Measurements from ENCODE around the gene PKLR. TPM values are rescaled to one million over a fixed set of nuclear protein-coding genes. Genes with fewer than 3 reads are reported as not detected.

Gene PKLR
- total and polyA plus RNA-seq, 2 of the 4 experiments (the other 2 are of a cell fraction): 0.03 TPM; not detected in 1

DNA sequence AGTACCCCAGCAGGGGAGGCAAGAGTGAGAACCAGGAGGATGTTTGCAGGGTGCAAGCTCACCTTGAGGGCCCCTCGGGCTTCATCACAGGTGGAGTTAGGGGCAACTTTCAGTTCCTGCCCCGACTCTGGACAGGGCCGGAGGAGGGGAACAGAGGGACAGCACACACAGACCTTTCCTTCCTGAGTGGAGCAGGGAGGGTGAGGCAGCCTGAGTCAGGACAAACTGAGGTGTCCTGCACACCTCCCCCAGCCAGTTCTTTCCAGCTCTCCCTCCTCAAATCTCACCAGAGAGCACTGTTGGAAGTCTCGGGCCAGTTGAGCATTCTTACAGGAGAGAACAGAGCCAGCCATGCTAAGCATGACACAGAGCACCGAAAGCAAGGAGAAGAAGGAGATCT is 47.4 kb downstream of the PKLR start:
- no peaks in the 10 kb centered on the region for H3K27me3 ChIP-seq (ENCODE audit: control insufficient read depth, insufficient read depth, low read length)
- H3K9me3 ChIP-seq (ENCODE audit: control insufficient read depth, insufficient read depth, low read length): no peaks in the 10 kb centered on the region
- H3K4me1 ChIP-seq (ENCODE audit: control insufficient read depth, insufficient read depth, low read length): peaks cover 17% of the 10 kb centered on the region
- H3K4ac ChIP-seq (ENCODE audit: low read depth, low read length): peak overlapping the region; percentile 92
- peaks cover 15% of the 10 kb centered on the region for H3K36me3 ChIP-seq (ENCODE audit: control insufficient read depth, insufficient read depth, low read length)
- DNase-seq: peak; percentile 21
- peak overlapping the region; percentile 97 for H2AK5ac ChIP-seq (ENCODE audit: low read depth, low read length)
- in situ Hi-C loops (cut with MboI; ENCODE audit: low sequenced_read_pairs): no loop called here
- ATAC-seq (ENCODE audit: low read depth): no peak
- 100% methylated on average over 1 of the region's 5 CpGs; no CpG with 5 or more reads in 1 of the 2 experiments for WGBS, 2 experiments (ENCODE audit: extremely low coverage in 2 of 2, insufficient read length in 1 of 2)
- no peak overlapping the region for H2BK15ac ChIP-seq (ENCODE audit: low read depth, low read length)
- H3K27ac ChIP-seq (ENCODE audit: insufficient read depth, low read length): peak overlapping the region; percentile 71; the same call in 1 of the 2 replicates
- TF ChIP-seq BHLHE40 (IDR thresholded peaks at IDR 0.05; ENCODE audit: low read depth, low read length) (no peak), NFE2L2 (IDR thresholded peaks at IDR 0.05; ENCODE audit: low read depth, low read length) (no peak), MAZ (IDR thresholded peaks at IDR 0.05; ENCODE audit: borderline replicate concordance, low read depth, low read length) (peak; percentile 22; the same call in 1 of the 2 replicates), FOS (IDR thresholded peaks at IDR 0.05; ENCODE audit: low read depth, low read length) (no peak)
- no peak overlapping the region for H2BK120ac ChIP-seq (ENCODE audit: low read depth, low read length)
- peaks cover 12 to 42% of the 10 kb centered on the region in 2 experiments for H3K79me1 ChIP-seq (ENCODE audit: low read depth in 1 of 2, low read length in 2 of 2)
- H3K4me3 ChIP-seq (ENCODE audit: insufficient read depth, low read depth, low read length): peak overlapping the region; percentile 71
- CTCF ChIA-PET: no interaction called here
- peak overlapping the region; percentile 94 for H3K23ac ChIP-seq (ENCODE audit: low read depth, low read length)
- H3K18ac ChIP-seq (ENCODE audit: low read depth, low read length): no peak overlapping the region
- H2AFZ ChIP-seq (replicated peaks; ENCODE audit: low read length, poor library complexity): peak overlapping the region; percentile 98
- 0 out of 2 replicates have a peak overlapping the region, but pooled peaks have one; percentile 10 for H3K56ac ChIP-seq (ENCODE audit: extremely low read depth, insufficient read depth, low read length)
- H2BK20ac ChIP-seq (ENCODE audit: low read depth, low read length): no peak overlapping the region
- no TSS peak for BruUV-seq (replicated peaks)
- H4K5ac ChIP-seq (ENCODE audit: low read depth, low read length): no peak overlapping the region
- H3K9ac ChIP-seq (ENCODE audit: low read depth, low read length): peak overlapping the region; percentile 73
- H4K20me1 ChIP-seq (ENCODE audit: insufficient read depth, low read length): no peaks in the 10 kb centered on the region
- H4K8ac ChIP-seq (ENCODE audit: low read depth in 2 of 2, low read length in 2 of 2): peak overlapping the region; percentile 17 to 87; a peak in 2 of 4 replicates
- H2AK9ac ChIP-seq (replicated peaks; ENCODE audit: low read depth, low read length, poor library complexity): peak overlapping the region; percentile 99
- dilution Hi-C loops (cut with HindIII; ENCODE audit: low sequenced_read_pairs, unreplicated experiment): no loop called here
- H3K14ac ChIP-seq (replicated peaks; ENCODE audit: low read depth, low read length): peak overlapping the region; percentile 71
- H4K91ac ChIP-seq (ENCODE audit: insufficient read depth, low read depth, low read length): no peak overlapping the region
- no peak overlapping the region for H2BK5ac ChIP-seq (ENCODE audit: low read depth, low read length, poor library complexity, severe bottlenecking)
- intact Hi-C loops (cut with micrococcal nuclease): loop anchor here (5.0 kb wide), 1 partner anchor 339 kb away; no protein-coding TSS in a partner anchor
- H3K4me2 ChIP-seq (ENCODE audit: low read depth, low read length): peak overlapping the region; percentile 100
- peaks cover 4% of the 10 kb centered on the region; the same call in 1 of the 2 replicates for H3K9me1 ChIP-seq (ENCODE audit: insufficient read depth, low read length)
- POLR2A ChIA-PET (ENCODE audit: unreplicated experiment): no interaction called here
